Measurements from ENCODE around the gene PCDHA4. TPM values are rescaled to one million over a fixed set of nuclear protein-coding genes. Genes with fewer than 3 reads are reported as not detected.
"Not testable (repeated sequence)": the region's sequence is repeated elsewhere in the genome, so short reads cannot be mapped to it uniquely, and the experiment has no call there.

PCDHA4 gene
- total RNA-seq, 2 experiments from 2014 or later: not detected

DNA sequence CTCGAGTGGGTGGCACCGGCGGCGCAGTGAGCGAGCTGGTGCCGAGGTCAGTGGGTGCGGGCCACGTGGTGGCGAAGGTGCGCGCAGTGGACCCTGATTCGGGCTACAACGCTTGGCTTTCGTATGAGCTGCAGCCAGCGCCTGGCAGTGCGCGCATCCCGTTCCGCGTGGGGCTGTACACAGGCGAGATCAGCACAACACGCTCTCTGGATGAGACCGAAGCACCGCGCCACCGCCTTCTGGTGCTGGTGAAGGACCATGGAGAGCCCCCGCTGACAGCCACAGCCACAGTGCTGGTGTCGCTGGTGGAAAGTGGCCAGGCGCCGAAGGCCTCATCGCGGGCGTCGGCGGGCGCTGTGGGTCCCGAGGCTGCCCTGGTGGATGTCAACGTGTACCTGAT is 16.6 kb downstream of the PCDHA4 start:
- intact Hi-C loops (cut with micrococcal nuclease): no loop called here
- Mint-ChIP-seq H3K9me3 (peaks cover 7% of the 10 kb centered on the region), H3K4me3 (no peak overlapping the region), H3K27me3 (peaks cover 15% of the 10 kb centered on the region), H3K27ac (no peak overlapping the region), H3K4me1 (ENCODE audit: low read depth) (no peaks in the 10 kb centered on the region), H3K36me3 (ENCODE audit: low read depth) (peaks cover 5% of the 10 kb centered on the region)
- TF ChIP-seq, protein P1, sequence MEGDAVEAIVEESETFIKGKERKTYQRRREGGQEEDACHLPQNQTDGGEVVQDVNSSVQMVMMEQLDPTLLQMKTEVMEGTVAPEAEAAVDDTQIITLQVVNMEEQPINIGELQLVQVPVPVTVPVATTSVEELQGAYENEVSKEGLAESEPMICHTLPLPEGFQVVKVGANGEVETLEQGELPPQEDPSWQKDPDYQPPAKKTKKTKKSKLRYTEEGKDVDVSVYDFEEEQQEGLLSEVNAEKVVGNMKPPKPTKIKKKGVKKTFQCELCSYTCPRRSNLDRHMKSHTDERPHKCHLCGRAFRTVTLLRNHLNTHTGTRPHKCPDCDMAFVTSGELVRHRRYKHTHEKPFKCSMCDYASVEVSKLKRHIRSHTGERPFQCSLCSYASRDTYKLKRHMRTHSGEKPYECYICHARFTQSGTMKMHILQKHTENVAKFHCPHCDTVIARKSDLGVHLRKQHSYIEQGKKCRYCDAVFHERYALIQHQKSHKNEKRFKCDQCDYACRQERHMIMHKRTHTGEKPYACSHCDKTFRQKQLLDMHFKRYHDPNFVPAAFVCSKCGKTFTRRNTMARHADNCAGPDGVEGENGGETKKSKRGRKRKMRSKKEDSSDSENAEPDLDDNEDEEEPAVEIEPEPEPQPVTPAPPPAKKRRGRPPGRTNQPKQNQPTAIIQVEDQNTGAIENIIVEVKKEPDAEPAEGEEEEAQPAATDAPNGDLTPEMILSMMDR (IDR thresholded peaks at IDR 0.05): no peak
- ChIA-PET CTCF (no interaction called here), POLR2A (no interaction called here)
- no peak for ATAC-seq
- DNase-seq: no peak

DNA sequence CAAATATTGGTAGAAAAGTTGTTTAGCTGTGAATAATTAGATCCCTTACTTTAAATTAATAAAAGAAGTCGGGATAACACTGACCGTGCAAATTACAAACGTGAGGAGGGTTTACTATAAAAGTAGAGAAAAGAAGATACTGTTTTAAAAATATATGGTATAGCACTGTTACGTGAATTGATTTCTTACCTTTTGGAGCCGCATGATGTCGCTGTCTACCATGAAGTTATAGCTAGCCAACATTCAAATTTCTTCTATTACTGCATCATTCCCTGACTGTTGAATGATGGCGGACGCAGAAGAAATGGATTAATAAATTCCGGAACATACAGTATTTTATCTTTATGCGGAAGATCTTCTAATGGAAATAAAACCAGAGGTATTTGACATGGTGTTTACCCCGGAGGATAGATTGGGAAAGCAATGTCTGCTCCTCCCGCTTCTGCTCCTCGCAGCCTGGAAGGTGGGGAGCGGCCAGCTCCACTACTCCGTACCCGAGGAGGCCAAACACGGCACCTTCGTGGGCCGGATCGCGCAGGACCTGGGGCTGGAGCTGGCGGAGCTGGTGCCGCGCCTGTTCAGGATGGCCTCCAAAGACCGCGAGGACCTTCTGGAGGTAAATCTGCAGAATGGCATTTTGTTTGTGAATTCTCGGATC is 21.0 kb downstream of the PCDHA4 start, which contains the start of gene PCDHA6:
Gene PCDHA6, plus strand, starts transcription at position 257 of the 658 bp plus-strand sequence. Its CDS starts 132 bp downstream, at position 389.
- intact Hi-C loops (cut with micrococcal nuclease): no loop called here
- Mint-ChIP-seq H3K27me3 (peaks cover 29% of the 10 kb centered on the region), H3K4me3 (no peak within 1 kb of the TSS), H3K36me3 (ENCODE audit: low read depth) (peaks cover 7% of the 10 kb centered on the region), H3K4me1 (ENCODE audit: low read depth) (no peaks in the 10 kb centered on the region), H3K27ac (no peak within 1 kb of the TSS), H3K9me3 (peaks cover 20% of the 10 kb centered on the region)
- DNase-seq: no peak
- ChIA-PET CTCF (interaction anchor here (2.4 kb wide), 1 partner anchor 14 kb away, joined by 7 read pairs; no protein-coding TSS in a partner anchor), POLR2A (no interaction called here)
- ATAC-seq: no peak
- TF ChIP-seq, protein P1 (IDR thresholded peaks at IDR 0.05): no peak

DNA sequence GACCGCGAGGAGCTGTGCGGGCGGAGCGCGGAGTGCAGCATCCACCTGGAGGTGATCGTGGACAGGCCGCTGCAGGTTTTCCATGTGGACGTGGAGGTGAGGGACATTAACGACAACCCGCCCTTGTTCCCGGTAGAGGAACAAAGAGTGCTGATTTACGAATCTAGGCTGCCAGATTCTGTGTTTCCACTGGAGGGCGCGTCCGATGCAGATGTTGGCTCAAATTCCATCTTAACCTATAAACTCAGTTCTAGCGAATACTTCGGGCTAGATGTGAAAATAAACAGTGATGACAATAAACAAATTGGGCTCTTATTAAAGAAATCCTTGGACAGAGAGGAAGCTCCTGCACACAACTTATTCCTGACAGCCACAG is 21.5 kb downstream of the PCDHA4 start:
- no peak for ATAC-seq
- Mint-ChIP-seq H3K9me3 (peaks cover 23% of the 10 kb centered on the region), H3K4me3 (no peak overlapping the region), H3K36me3 (ENCODE audit: low read depth) (peaks cover 7% of the 10 kb centered on the region), H3K4me1 (ENCODE audit: low read depth) (no peaks in the 10 kb centered on the region), H3K27me3 (peaks cover 32% of the 10 kb centered on the region), H3K27ac (no peak overlapping the region)
- CTCF ChIA-PET: interaction anchor here (2.4 kb wide), 1 partner anchor 13 kb away, joined by 7 read pairs; no protein-coding TSS in a partner anchor
- DNase-seq: no peak
- TF ChIP-seq, protein P1 (IDR thresholded peaks at IDR 0.05): no peak
- intact Hi-C loops (cut with micrococcal nuclease): no loop called here
- POLR2A ChIA-PET: no interaction called here

DNA sequence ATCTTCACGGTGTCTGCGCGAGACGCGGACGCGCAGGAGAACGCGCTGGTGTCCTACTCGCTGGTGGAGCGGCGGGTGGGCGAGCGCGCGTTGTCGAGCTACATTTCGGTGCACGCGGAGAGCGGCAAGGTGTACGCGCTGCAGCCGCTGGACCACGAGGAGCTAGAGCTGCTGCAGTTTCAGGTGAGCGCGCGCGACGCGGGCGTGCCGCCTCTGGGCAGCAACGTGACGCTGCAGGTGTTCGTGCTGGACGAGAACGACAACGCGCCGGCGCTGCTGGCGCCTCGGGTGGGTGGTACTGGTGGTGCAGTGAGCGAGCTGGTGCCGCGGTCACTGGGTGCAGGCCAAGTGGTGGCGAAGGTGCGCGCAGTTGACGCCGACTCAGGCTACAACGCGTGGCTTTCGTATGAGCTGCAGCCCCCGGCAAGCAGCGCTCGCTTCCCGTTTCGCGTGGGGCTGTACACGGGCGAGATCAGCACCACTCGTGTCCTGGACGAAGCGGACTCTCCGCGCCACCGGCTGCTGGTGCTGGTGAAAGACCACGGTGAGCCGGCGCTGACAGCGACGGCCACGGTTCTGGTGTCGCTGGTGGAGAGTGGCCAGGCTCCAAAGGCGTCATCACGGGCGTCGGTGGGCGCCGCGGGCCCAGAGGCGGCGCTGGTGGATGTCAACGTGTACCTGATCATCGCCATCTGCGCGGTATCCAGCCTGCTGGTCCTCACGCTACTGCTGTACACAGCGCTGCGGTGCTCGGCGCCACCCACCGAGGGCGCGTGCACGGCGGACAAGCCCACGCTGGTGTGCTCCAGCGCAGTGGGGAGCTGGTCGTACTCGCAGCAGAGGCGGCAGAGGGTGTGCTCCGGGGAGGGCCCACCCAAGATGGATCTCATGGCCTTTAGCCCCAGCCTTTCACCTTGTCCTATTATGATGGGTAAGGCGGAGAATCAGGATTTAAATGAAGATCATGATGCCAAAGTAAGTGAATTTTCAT is 22.9 kb downstream of the PCDHA4 start:
- H3K4me3 Mint-ChIP-seq; H3K4me1 Mint-ChIP-seq (ENCODE audit: low read depth); DNase-seq; POLR2A ChIA-PET; intact Hi-C loops (cut with micrococcal nuclease); CTCF ChIA-PET; H3K27ac Mint-ChIP-seq; ATAC-seq: not testable (repeated sequence)
- Mint-ChIP-seq H3K9me3 (peaks cover 26% of the 10 kb centered on the region), H3K27me3 (peaks cover 39% of the 10 kb centered on the region), H3K36me3 (ENCODE audit: low read depth) (peaks cover 10% of the 10 kb centered on the region)

DNA sequence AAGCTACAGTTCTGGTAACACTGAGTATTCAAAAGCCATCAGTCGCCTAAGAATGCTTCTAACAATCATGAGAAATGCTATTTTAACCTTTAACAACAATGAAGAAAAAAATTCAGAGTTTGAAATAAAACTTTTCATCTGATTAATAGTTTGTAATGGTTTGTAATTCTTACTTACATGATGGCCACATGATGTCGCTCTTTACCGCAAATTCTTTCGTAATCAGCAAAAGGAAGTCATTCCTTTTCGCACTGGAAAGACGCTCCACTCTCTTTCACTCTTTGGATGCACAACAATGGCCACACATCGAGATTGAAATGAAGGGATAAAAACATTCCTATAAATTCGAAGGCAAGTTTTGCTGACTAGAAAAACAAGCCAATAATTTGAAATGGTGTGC is 27.1 kb downstream of the PCDHA4 start, which contains the start of gene PCDHA7:
Gene PCDHA7, plus strand, starts transcription at position 277 of the 400 bp plus-strand sequence. Its CDS starts 115 bp downstream, at position 392.
- Mint-ChIP-seq H3K36me3 (ENCODE audit: low read depth) (peaks cover 5% of the 10 kb centered on the region), H3K9me3 (peaks cover 22% of the 10 kb centered on the region), H3K4me1 (ENCODE audit: low read depth) (no peaks in the 10 kb centered on the region), H3K27ac (no peak within 1 kb of the TSS), H3K4me3 (no peak within 1 kb of the TSS), H3K27me3 (peaks cover 34% of the 10 kb centered on the region)
- CTCF ChIA-PET: no interaction called here
- ATAC-seq (no peak), DNase-seq (no peak)
- POLR2A ChIA-PET: no interaction called here
- intact Hi-C loops (cut with micrococcal nuclease): no loop called here
- TF ChIP-seq, protein P1 (IDR thresholded peaks at IDR 0.05): no peak

DNA sequence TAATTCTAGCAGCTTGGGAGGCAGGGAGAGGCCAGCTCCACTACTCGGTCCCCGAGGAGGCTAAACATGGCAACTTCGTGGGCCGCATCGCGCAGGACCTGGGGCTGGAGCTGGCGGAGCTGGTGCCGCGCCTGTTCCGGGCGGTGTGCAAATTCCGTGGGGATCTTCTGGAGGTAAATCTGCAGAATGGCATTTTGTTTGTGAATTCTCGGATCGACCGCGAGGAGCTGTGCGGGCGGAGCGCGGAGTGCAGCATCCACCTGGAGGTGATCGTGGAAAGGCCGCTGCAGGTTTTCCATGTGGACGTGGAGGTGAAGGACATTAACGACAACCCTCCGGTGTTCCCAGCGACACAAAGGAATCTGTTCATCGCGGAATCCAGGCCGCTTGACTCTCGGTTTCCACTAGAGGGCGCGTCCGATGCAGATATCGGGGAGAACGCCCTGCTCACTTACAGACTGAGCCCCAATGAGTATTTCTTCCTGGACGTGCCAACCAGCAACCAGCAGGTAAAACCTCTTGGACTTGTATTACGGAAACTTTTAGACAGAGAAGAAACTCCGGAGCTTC is 27.7 kb downstream of the PCDHA4 start:
- POLR2A ChIA-PET; intact Hi-C loops (cut with micrococcal nuclease); H3K4me1 Mint-ChIP-seq (ENCODE audit: low read depth): not testable (repeated sequence)

More for the DNA sequence above, 27.7 kb downstream of the PCDHA4 start:
- ATAC-seq; CTCF ChIA-PET; H3K4me3 Mint-ChIP-seq; H3K36me3 Mint-ChIP-seq (ENCODE audit: low read depth); DNase-seq; H3K27ac Mint-ChIP-seq: not testable (repeated sequence)
- peaks cover 32% of the 10 kb centered on the region for H3K27me3 Mint-ChIP-seq
- H3K9me3 Mint-ChIP-seq: peaks cover 19% of the 10 kb centered on the region
